Left hindlimb (tissue), 1 donor: Measurements from ENCODE around the gene NOD2.

Source experiments
- DNase-seq: peaks from one replicate; pipeline ENCODE4 v3.0.0-alpha.2; 2018

Gene NOD2

GRCh38 chr16:50692999-50693781, at the start of gene NOD2:
Gene NOD2, plus strand, starts transcription at chr16:50693606. Its CDS starts 5,890 bp downstream, at chr16:50699496.
- DNase-seq, result no peak

- no peak for DNase-seq
These were observed 49.2 kb upstream of the NOD2 start for GRCh38 chr16:50644245-50644644.

GRCh38 chr16:50644729-50645128, 48.7 kb upstream of the NOD2 start:
- DNase-seq, result peak; percentile 58

- DNase-seq, result peak; percentile 51
These were observed 47.7 kb upstream of the NOD2 start for GRCh38 chr16:50645563-50646220.

GRCh38 chr16:50646345-50646744, 47.1 kb upstream of the NOD2 start:
- no peak for DNase-seq

GRCh38 chr16:50651835-50652438, 41.5 kb upstream of the NOD2 start:
- DNase-seq, result no peak

GRCh38 chr16:50652836-50653425, 40.5 kb upstream of the NOD2 start:
- DNase-seq, result no peak

- no peak for DNase-seq
These were observed 39.5 kb upstream of the NOD2 start for GRCh38 chr16:50653633-50654519.

- no peak for DNase-seq
These were observed 37.8 kb upstream of the NOD2 start for GRCh38 chr16:50655558-50656055.

GRCh38 chr16:50657241-50657640, 36.2 kb upstream of the NOD2 start:
- DNase-seq, result no peak

- no peak for DNase-seq
These were observed 33.6 kb upstream of the NOD2 start for GRCh38 chr16:50659806-50660205.

- no peak for DNase-seq
These were observed 31.0 kb upstream of the NOD2 start for GRCh38 chr16:50662306-50662940.

- DNase-seq, result no peak
These were observed 29.1 kb upstream of the NOD2 start for GRCh38 chr16:50664270-50664669.

GRCh38 chr16:50665128-50665878, 28.1 kb upstream of the NOD2 start:
- peak; percentile 81 for DNase-seq

GRCh38 chr16:50666658-50667496, 26.5 kb upstream of the NOD2 start:
- DNase-seq, result no peak

GRCh38 chr16:50667497-50668367, 25.7 kb upstream of the NOD2 start:
- DNase-seq, result no peak

GRCh38 chr16:50668368-50669008, 24.9 kb upstream of the NOD2 start:
- DNase-seq, result peak; percentile 52

GRCh38 chr16:50669741-50670140, 23.7 kb upstream of the NOD2 start:
- no peak for DNase-seq

- no peak for DNase-seq
These were observed 22.9 kb upstream of the NOD2 start for GRCh38 chr16:50670476-50670875.
